Stimulated activated CD8-positive, alpha-beta memory T cell treated with anti-CD3 and anti-CD28 coated beads, Interleukin-7, amount 100 ng/mL, for 24 hours (primary cell): Measurements from ENCODE around the gene OCEL1.
A peak's percentile ranks its signal among the peaks of the same experiment; 100 is the strongest.
"Not testable (repeated sequence)": the region's sequence is repeated elsewhere in the genome, so short reads cannot be mapped to it uniquely, and the experiment has no call there.

Source experiments
- DNase-seq: peaks from one replicate; pipeline ENCODE4 v3.0.0-alpha.2; 2020; ENCODE audit warnings: low read depth

Gene OCEL1

GRCh38 chr19:17263712-17264640 is 38.0 kb downstream of the OCEL1 start:
- no peak for DNase-seq

- DNase-seq, result no peak
These were observed 38.6 kb downstream of the OCEL1 start, which contains the start of gene USHBP1 for GRCh38 chr19:17264641-17264979. Gene USHBP1 (minus strand): TSS chr19:17264745. CDS start chr19:17264299, 446 bp downstream.

GRCh38 chr19:17266026-17266425 is 40.0 kb downstream of the OCEL1 start:
- no peak for DNase-seq

GRCh38 chr19:17266589-17266974 is 40.6 kb downstream of the OCEL1 start:
- DNase-seq, result no peak

DNA sequence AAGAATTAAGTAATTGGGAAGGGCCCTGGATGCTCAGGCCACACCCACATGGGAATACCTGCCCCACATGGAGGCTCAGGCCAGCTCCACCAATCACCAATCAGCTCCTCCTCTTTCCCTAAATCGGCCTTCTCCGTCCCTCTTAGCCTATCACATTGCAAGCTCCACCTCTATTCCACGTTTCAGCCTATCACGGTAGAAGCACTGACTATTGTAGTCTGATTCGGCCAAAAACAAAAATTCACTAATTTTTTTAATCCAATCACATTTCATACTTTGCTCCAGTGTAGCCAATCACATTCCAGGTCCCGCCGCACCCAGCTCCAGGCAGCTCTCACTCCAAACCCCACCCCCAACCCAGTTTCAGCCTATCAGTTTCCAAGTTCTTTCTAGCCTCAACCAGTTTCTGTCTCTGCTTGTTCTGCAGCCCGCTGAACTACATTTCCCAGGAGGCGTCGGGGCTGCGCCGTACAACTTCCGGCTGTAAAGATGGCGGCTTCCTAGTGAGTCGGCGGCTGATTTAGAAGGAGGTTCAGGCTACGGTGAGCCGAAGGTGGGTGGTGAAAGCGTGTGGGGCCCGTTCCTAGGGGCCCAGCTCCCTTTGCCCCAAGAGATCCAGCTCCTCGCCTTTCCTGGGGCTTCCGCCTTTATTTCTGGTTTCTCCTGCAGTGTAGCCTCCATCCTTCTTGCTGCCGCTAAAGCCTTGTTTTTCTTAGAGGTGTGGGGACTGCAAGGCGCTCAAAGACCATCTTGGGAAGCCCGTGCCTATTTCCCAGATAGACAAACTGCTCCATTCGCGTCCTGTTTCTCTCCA is 41.2 kb downstream of the OCEL1 start, which contains the start of gene BABAM1:
TSS of gene BABAM1 (plus strand) at position 469 of the 814 bp plus-strand sequence. CDS start 1,364 bp downstream, outside the sequence.
- peak; percentile 85 for DNase-seq

DNA sequence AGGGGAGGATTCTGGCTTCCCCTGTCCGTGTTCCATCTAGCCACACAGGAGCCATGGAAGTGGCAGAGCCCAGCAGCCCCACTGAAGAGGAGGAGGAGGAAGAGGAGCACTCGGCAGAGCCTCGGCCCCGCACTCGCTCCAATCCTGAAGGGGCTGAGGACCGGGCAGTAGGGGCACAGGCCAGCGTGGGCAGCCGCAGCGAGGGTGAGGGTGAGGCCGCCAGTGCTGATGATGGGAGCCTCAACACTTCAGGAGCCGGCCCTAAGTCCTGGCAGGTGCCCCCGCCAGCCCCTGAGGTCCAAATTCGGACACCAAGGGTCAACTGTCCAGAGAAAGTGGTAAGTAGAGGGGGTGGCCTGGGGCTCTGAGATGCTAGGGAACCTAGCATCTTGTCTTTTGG is 42.7 kb downstream of the OCEL1 start:
- no peak for DNase-seq

DNA sequence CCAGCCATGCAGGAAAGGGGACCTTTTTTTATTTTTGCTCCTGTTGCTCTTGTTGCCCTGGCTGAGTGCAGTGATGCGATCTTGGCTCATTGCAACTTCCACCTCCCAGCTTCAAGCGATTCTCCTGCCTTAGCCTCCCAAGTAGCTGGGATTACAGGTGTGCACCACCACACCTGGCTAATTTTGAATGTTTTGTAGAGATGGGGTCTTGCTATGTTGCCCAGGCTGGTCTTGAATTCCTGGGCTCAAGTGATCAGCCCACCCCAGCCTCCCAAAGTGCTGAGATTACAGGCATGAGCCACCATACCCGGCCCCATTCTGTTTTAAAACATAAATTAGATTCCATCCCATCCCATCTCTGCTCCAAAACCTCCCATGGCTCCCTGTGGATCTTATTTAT is 48.9 kb downstream of the OCEL1 start:
- not testable (repeated sequence) for DNase-seq

GRCh38 chr19:17275441-17276175 is 49.6 kb downstream of the OCEL1 start:
- no peak for DNase-seq
